ENCODE measurements around the gene CCL5.
"Not testable (repeated sequence)": the region's sequence is repeated elsewhere in the genome, so short reads cannot be mapped to it uniquely, and the experiment has no call there.

CCL5 gene

GRCh38 chr17:35898283-35899070, 18.3 kb upstream of the CCL5 start:
- DNase-seq: peak; percentile 5

- DNase-seq: not testable (repeated sequence)
Measured at GRCh38 chr17:35897772-35898171, 17.6 kb upstream of the CCL5 start.

- DNase-seq: no peak
Measured at GRCh38 chr17:35895636-35896587, 15.8 kb upstream of the CCL5 start.

- DNase-seq: no peak
Measured at GRCh38 chr17:35894206-35894605, 14.0 kb upstream of the CCL5 start.

- DNase-seq: no peak
Measured at GRCh38 chr17:35893751-35894150, 13.6 kb upstream of the CCL5 start.

- DNase-seq: no peak
Measured at GRCh38 chr17:35892091-35893035, 12.2 kb upstream of the CCL5 start.

- no peak for DNase-seq
Measured at GRCh38 chr17:35891269-35891668, 11.1 kb upstream of the CCL5 start.

- DNase-seq: peak; percentile 89
Measured at GRCh38 chr17:35890774-35891155, 10.6 kb upstream of the CCL5 start.

- DNase-seq: peak; percentile 60
Measured at GRCh38 chr17:35889818-35890773, 9.9 kb upstream of the CCL5 start.

GRCh38 chr17:35889241-35889640, 9.1 kb upstream of the CCL5 start:
- no peak for DNase-seq

GRCh38 chr17:35878361-35878760, 1.8 kb downstream of the CCL5 start:
- no peak for DNase-seq

- no peak for DNase-seq
Measured at GRCh38 chr17:35877345-35878029, 2.7 kb downstream of the CCL5 start.

- no peak for DNase-seq
Measured at GRCh38 chr17:35876534-35876933, 3.6 kb downstream of the CCL5 start.

GRCh38 chr17:35875800-35876139, 4.4 kb downstream of the CCL5 start:
- no peak for DNase-seq

GRCh38 chr17:35875072-35875799, 4.9 kb downstream of the CCL5 start:
- no peak for DNase-seq

- no peak for DNase-seq
Measured at GRCh38 chr17:35872196-35872980, 7.8 kb downstream of the CCL5 start.

- no peak for DNase-seq
Measured at GRCh38 chr17:35870906-35871819, 9.0 kb downstream of the CCL5 start.

- no peak for DNase-seq
Measured at GRCh38 chr17:35868737-35869136, 11.4 kb downstream of the CCL5 start, which contains the start of gene HEATR9. Gene HEATR9 (minus strand): TSS chr17:35868891. CDS start chr17:35868742, 149 bp downstream.
